HUES64 (cell line): ENCODE results near the gene MAP4K4.

ENCODE experiments used
- H3K27ac ChIP-seq: 2 replicates; pipeline ENCODE4 v1.7.0; 2013; ENCODE audit warnings: low read depth, low read length, inconsistent platforms
- H3K27me3 ChIP-seq: 2 replicates; pipeline ENCODE4 v1.6.1; 2013; ENCODE audit warnings: mild to moderate bottlenecking, low read length; ENCODE audit not compliant: insufficient read depth
- H3K36me3 ChIP-seq: 2 replicates; pipeline ENCODE4 v1.6.1; 2013; ENCODE audit warnings: mild to moderate bottlenecking, low read length; ENCODE audit not compliant: insufficient read depth
- H3K4me1 ChIP-seq: 2 replicates; pipeline ENCODE4 v1.6.1; 2013; ENCODE audit warnings: mild to moderate bottlenecking, low read length, moderate library complexity; ENCODE audit not compliant: insufficient read depth
- H3K4me3 ChIP-seq: 2 replicates; pipeline ENCODE4 v1.5.1; 2013; ENCODE audit warnings: mild to moderate bottlenecking, low read length, moderate library complexity
- H3K9ac ChIP-seq: 2 replicates; pipeline ENCODE4 v1.6.1; 2013; ENCODE audit warnings: mild to moderate bottlenecking, low read depth, low read length
- H3K9me3 ChIP-seq: 2 replicates; pipeline ENCODE4 v1.6.1; 2013; ENCODE audit warnings: low read depth, low read length; ENCODE audit not compliant: insufficient read depth
- WGBS: fragments of 150-250, 120-280 bp; methylation state at CpG from one replicate; pipeline ENCODE4 v1.1.7; 2013; ENCODE audit warnings: missing lambda C conversion rate; 5-methylcytosine and 5-hydroxymethylcytosine counted together

MAP4K4 gene

GRCh38 chr2:101823347-101823791, 125.9 kb downstream of the MAP4K4 start:
- Histone ChIP-seq H3K4me3 (no peak overlapping the region), H3K4me1 (peaks cover 50% of the 10 kb centered on the region), H3K27me3 (no peaks in the 10 kb centered on the region), H3K9me3 (no peaks in the 10 kb centered on the region), H3K36me3 (peaks cover 37% of the 10 kb centered on the region), H3K9ac (no peak overlapping the region), H3K27ac (no peak overlapping the region)
- 58% methylated on average over 14 of the region's 14 CpGs for WGBS

GRCh38 chr2:101823859-101824258, 126.4 kb downstream of the MAP4K4 start:
- Histone ChIP-seq H3K9me3 (no peaks in the 10 kb centered on the region), H3K27me3 (no peaks in the 10 kb centered on the region), H3K9ac (no peak overlapping the region), H3K4me3 (no peak overlapping the region), H3K4me1 (peaks cover 45% of the 10 kb centered on the region), H3K36me3 (peaks cover 42% of the 10 kb centered on the region), H3K27ac (no peak overlapping the region)
- 89% methylated on average over 2 of the region's 4 CpGs for WGBS

- H3K27me3 ChIP-seq, result no peaks in the 10 kb centered on the region
- H3K9ac ChIP-seq, result no peak overlapping the region
- H3K9me3 ChIP-seq, result no peaks in the 10 kb centered on the region
- H3K4me1 ChIP-seq, result peaks cover 28% of the 10 kb centered on the region
- H3K36me3 ChIP-seq, result peaks cover 69% of the 10 kb centered on the region
- H3K4me3 ChIP-seq, result no peak overlapping the region
- 100% methylated on average over 1 of the region's 2 CpGs for WGBS
- H3K27ac ChIP-seq, result no peak overlapping the region; the same call in 1 of the 2 replicates
Measured at GRCh38 chr2:101826716-101827115, 129.2 kb downstream of the MAP4K4 start.

GRCh38 chr2:101827246-101827645, 129.7 kb downstream of the MAP4K4 start:
- no peaks in the 10 kb centered on the region for H3K9me3 ChIP-seq
- H3K36me3 ChIP-seq, result peaks cover 74% of the 10 kb centered on the region
- no peak overlapping the region; the same call in 1 of the 2 replicates for H3K27ac ChIP-seq
- no peaks in the 10 kb centered on the region for H3K27me3 ChIP-seq
- H3K4me1 ChIP-seq, result peaks cover 28% of the 10 kb centered on the region
- H3K9ac ChIP-seq, result no peak overlapping the region
- no peak overlapping the region for H3K4me3 ChIP-seq
- 93% methylated on average over 2 of the region's 2 CpGs for WGBS

GRCh38 chr2:101828257-101828656, 130.8 kb downstream of the MAP4K4 start:
- Histone ChIP-seq H3K27ac (no peak overlapping the region), H3K4me1 (peaks cover 19% of the 10 kb centered on the region; the same call in 1 of the 2 replicates), H3K9ac (no peak overlapping the region), H3K36me3 (peaks cover 82% of the 10 kb centered on the region), H3K27me3 (no peaks in the 10 kb centered on the region), H3K9me3 (no peaks in the 10 kb centered on the region), H3K4me3 (no peak overlapping the region)
- 86% methylated on average over 5 of the region's 5 CpGs for WGBS

GRCh38 chr2:101828673-101829334, 131.3 kb downstream of the MAP4K4 start:
- H3K27ac ChIP-seq, result no peak overlapping the region
- no peak overlapping the region for H3K9ac ChIP-seq
- no peaks in the 10 kb centered on the region for H3K27me3 ChIP-seq
- no peaks in the 10 kb centered on the region for H3K9me3 ChIP-seq
- H3K36me3 ChIP-seq, result peaks cover 86% of the 10 kb centered on the region
- WGBS, result 95% methylated on average over 7 of the region's 7 CpGs
- H3K4me3 ChIP-seq, result no peak overlapping the region
- peaks cover 14% of the 10 kb centered on the region; the same call in 1 of the 2 replicates for H3K4me1 ChIP-seq

- no peak overlapping the region for H3K4me3 ChIP-seq
- H3K9ac ChIP-seq, result no peak overlapping the region
- H3K27me3 ChIP-seq, result no peaks in the 10 kb centered on the region
- 94% methylated on average over 3 of the region's 3 CpGs for WGBS
- peaks cover 10% of the 10 kb centered on the region; the same call in 1 of the 2 replicates for H3K4me1 ChIP-seq
- no peaks in the 10 kb centered on the region for H3K9me3 ChIP-seq
- no peak overlapping the region for H3K27ac ChIP-seq
- peaks cover 89% of the 10 kb centered on the region for H3K36me3 ChIP-seq
Measured at GRCh38 chr2:101829429-101829828, 131.9 kb downstream of the MAP4K4 start.

- H3K27ac ChIP-seq, result no peak overlapping the region
- peaks cover 90% of the 10 kb centered on the region for H3K36me3 ChIP-seq
Measured at GRCh38 chr2:101830146-101830545, 132.6 kb downstream of the MAP4K4 start.

GRCh38 chr2:101830555-101830954, 133.0 kb downstream of the MAP4K4 start:
- H3K4me1 ChIP-seq, result peaks cover 10% of the 10 kb centered on the region; the same call in 1 of the 2 replicates
- no peaks in the 10 kb centered on the region for H3K9me3 ChIP-seq
- no peak overlapping the region for H3K4me3 ChIP-seq
- H3K36me3 ChIP-seq, result peaks cover 90% of the 10 kb centered on the region
- H3K9ac ChIP-seq, result no peak overlapping the region
- WGBS, result 94% methylated on average over 5 of the region's 5 CpGs
- no peaks in the 10 kb centered on the region for H3K27me3 ChIP-seq
- no peak overlapping the region for H3K27ac ChIP-seq

More at GRCh38 chr2:101830146-101830545, 132.6 kb downstream of the MAP4K4 start:
- H3K27me3 ChIP-seq, result no peaks in the 10 kb centered on the region
- H3K4me3 ChIP-seq, result no peak overlapping the region
- peaks cover 10% of the 10 kb centered on the region; the same call in 1 of the 2 replicates for H3K4me1 ChIP-seq
- WGBS, result 93% methylated on average over 1 of the region's 1 CpG
- H3K9me3 ChIP-seq, result no peaks in the 10 kb centered on the region
- no peak overlapping the region for H3K9ac ChIP-seq

- WGBS, result 83% methylated on average over 5 of the region's 5 CpGs
- Histone ChIP-seq H3K27ac (peak overlapping the region; percentile 12), H3K4me1 (peaks cover 8% of the 10 kb centered on the region; the same call in 1 of the 2 replicates), H3K4me3 (no peak overlapping the region), H3K27me3 (no peaks in the 10 kb centered on the region), H3K9ac (no peak overlapping the region), H3K36me3 (peaks cover 90% of the 10 kb centered on the region), H3K9me3 (no peaks in the 10 kb centered on the region)
Measured at GRCh38 chr2:101831351-101831865, 133.9 kb downstream of the MAP4K4 start.

- Histone ChIP-seq H3K4me1 (peaks cover 1% of the 10 kb centered on the region; the same call in 1 of the 2 replicates), H3K4me3 (no peak overlapping the region), H3K36me3 (peaks cover 90% of the 10 kb centered on the region), H3K9ac (no peak overlapping the region), H3K27ac (no peak overlapping the region), H3K9me3 (no peaks in the 10 kb centered on the region), H3K27me3 (no peaks in the 10 kb centered on the region)
- WGBS, result no CpG with 5 or more reads among the region's 1 CpG
Measured at GRCh38 chr2:101832114-101832513, 134.6 kb downstream of the MAP4K4 start.
